ENCODE results near the gene ZSWIM1. TPM values are rescaled to one million over a fixed set of nuclear protein-coding genes. Genes with fewer than 3 reads are reported as not detected.

Gene ZSWIM1
- total and polyA plus RNA-seq, 2 of the 13 experiments (the other 11 are each of a cell fraction or from before 2014, with no cell fraction given) = 9.5 to 11.7 TPM

GRCh38 chr20:45921337-45922189 is 40.5 kb downstream of the ZSWIM1 start (continued):
- TF ChIP-seq TOPORS (CRISPR knock-in tag; IDR thresholded peaks at IDR 0.05) = no peak
- no peak for TF ChIP-seq ZNF749 (CRISPR knock-in tag; IDR thresholded peaks at IDR 0.05; ENCODE audit: borderline replicate concordance)
- no peak for TF ChIP-seq ZBTB7A (CRISPR knock-in tag; IDR thresholded peaks at IDR 0.05)
- 0 out of 2 replicates have a peak, but pooled peaks have one; percentile 44 for TF ChIP-seq TFDP2 (CRISPR knock-in tag; IDR thresholded peaks at IDR 0.05)
- no peak for TF ChIP-seq FUBP1 (CRISPR knock-in tag; IDR thresholded peaks at IDR 0.05; ENCODE audit: borderline replicate concordance)
- TF ChIP-seq HMG20B (CRISPR knock-in tag; conservative IDR thresholded peaks at IDR 0.05) = no peak
- TF ChIP-seq CEBPZ (IDR thresholded peaks at IDR 0.05; ENCODE audit: low read length) = no peak
- TF ChIP-seq FOXC1 (CRISPR knock-in tag; IDR thresholded peaks at IDR 0.05; ENCODE audit: borderline replicate concordance) = no peak
- TF ChIP-seq ZIK1 (CRISPR knock-in tag; IDR thresholded peaks at IDR 0.05; ENCODE audit: borderline replicate concordance, low read depth) = no peak
- TF ChIP-seq ZBED4 (CRISPR knock-in tag; IDR thresholded peaks at IDR 0.05; ENCODE audit: borderline replicate concordance) = no peak
- TF ChIP-seq ZNF18 (CRISPR knock-in tag; IDR thresholded peaks at IDR 0.05; ENCODE audit: insufficient replicate concordance) = no peak
- peak in 1 of 2 experiments; percentile 33; a peak in 2 of 4 replicates for TF ChIP-seq NR2F1 (CRISPR knock-in tag; IDR thresholded peaks at IDR 0.05)
